ENCODE measurements around the gene KCNJ15.

KCNJ15 gene

DNA sequence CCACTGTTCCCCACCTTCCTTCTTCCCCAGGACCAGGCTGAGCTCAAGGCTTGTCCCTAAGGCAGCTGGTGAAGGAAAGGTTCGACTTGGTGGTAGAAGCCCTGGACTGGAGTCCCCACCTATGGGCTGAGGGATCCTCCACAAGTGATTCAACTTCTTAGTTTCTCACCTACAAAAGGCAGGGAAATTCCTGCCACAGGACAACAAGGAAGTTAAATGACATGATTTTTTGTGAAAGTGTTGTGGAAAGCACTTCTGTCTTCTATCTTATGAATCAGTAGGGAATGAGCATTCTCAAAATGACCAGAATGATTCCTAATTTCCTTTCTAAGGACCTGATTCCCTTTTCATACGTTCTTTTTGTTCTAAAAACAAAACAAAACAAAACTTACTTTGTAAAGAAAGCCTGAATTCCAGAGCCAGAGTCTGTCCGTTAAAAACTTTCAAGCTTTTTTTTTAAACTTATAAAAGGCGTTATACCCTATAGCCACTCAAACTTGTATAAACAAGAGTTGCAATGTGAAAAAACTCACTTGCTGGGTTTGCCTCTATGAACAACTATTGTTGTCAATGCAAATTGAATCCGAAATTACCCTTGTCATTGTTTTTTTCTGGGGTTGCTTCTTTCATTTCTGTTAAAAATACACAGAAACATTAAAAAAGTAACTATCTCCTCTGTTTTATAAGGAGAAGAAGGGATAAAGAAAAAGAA lies 12.2 kb downstream of the KCNJ15 start:
- no peak for DNase-seq

- DNase-seq = no peak
These were observed 12.8 kb downstream of the KCNJ15 start for GRCh38 chr21:38269576-38269936.

- DNase-seq = no peak
These were observed 15.4 kb downstream of the KCNJ15 start for GRCh38 chr21:38272215-38272614.

- no peak for DNase-seq
These were observed 17.2 kb downstream of the KCNJ15 start for GRCh38 chr21:38273745-38274542.

- no peak for DNase-seq
These were observed 20.8 kb downstream of the KCNJ15 start for GRCh38 chr21:38277501-38278131.

GRCh38 chr21:38280454-38280853 lies 23.7 kb downstream of the KCNJ15 start:
- no peak for DNase-seq

- DNase-seq = peak; percentile 96
These were observed 24.1 kb downstream of the KCNJ15 start for GRCh38 chr21:38280867-38281266.

- no peak for DNase-seq
These were observed 26.1 kb downstream of the KCNJ15 start for GRCh38 chr21:38282921-38283320.

DNA sequence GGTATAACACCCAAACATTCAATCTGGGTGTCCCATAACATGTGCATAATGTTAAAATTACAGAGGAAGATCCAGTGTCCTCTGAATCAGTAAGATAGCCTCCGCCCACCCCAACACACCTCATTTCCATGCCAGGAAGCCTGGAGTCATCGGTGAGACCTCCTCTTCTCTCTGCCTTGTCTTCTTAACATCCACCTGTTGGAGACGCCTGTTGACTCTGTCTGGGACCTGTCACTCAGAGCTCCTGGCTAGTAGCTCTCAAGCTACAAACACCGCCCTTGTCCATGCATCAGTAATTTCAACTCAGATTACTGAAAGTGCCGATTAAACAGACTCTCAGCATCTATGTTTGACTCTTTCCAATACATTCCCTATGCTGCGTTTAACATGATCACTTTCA lies 27.4 kb downstream of the KCNJ15 start:
- DNase-seq = no peak

GRCh38 chr21:38286739-38287471 lies 30.1 kb downstream of the KCNJ15 start:
- DNase-seq = peak; percentile 9

DNA sequence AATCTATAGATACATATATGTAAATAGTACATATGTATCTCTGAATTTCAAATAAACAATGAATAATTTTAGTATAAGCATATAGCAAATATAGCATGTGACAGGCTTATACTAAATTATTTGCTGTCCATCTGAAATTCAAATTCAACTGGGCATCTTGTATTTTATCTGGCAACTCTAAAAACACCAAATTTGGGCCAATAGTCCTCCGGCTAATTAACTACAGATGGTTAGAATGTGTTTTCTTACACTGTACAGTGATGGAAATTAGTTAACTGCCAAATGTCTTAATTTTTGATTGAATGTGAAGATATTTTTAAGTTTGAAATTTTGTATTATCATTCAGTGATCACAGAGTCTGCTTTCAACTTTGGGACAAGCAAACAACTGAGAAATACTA lies 30.7 kb downstream of the KCNJ15 start:
- DNase-seq = no peak

- no peak for DNase-seq
These were observed 33.1 kb downstream of the KCNJ15 start for GRCh38 chr21:38289705-38290485.

DNA sequence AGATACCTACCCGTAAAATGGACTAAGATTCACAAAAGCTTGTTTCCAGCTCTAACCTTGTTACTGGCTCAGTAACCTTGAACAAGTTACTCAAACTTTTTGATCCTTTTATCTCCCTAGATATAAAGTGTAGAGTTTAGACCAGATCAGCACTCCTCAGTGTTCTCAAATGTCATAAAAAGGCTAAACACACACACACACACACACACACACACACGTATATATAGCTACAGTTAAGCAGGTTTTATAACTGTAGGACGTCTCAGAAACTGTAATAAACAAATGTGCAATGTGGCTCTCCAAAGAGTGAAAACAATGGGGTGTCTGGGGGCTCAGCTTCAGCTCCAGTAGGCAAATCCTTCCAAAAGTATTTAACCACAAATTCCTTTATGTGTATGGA lies 34.0 kb downstream of the KCNJ15 start:
- no peak for DNase-seq

DNA sequence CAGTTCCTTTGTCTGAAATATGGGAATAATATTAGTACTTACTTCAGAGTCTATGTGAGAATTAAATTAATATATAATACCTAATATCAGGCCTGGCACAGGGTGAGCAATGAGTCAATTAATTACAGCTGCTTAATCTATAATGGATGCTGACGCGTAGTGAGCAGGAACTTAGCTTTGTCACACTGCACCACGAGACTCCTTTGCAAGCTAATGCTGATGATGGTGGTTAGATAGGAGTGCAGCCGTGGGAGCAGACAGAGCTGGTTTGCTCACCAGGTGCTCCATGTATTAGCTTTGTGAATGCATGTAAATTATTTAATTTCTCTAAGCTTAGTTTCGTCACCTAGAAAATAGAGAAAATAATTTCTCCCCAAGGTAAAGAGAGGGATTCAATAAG lies 35.1 kb downstream of the KCNJ15 start:
- no peak for DNase-seq

DNA sequence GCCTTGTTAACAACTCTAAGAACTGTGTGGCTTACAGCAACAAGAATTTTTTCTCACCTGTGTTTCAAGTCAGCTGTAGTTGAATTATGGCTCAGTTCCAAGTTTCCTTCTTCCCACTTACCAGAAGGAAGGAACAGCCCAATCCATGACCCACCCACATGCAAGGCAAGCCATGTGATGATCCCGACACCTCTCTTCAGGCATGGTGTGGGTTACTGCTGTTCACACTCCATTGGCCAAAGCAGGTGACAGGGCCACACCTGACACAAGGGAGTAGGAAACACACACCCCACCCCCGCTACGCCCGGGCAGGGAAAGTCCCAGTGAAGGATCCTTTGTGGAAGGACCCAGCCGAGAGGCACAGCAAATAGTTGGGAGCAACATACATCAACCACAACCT lies 36.3 kb downstream of the KCNJ15 start:
- DNase-seq = no peak

DNA sequence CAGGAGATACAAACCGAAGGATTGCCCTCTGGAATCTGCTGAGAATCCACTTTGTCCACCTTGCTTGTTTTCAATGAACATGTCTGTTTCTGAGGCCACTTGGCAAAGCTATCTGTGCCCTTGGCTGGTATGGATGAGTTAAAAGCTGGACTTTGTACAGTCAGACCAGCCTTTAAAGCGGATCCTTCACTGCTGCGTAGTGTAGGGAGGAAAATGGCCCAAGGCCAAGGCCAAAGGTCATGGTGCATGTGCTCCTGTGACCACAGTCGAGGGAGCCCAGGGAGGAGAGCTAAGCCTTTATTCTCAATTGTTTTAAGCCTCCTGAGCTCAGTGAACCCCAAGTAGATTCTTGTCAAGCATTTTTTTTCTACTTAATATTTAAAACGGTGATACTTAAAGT lies 37.0 kb downstream of the KCNJ15 start:
- no peak for DNase-seq

DNA sequence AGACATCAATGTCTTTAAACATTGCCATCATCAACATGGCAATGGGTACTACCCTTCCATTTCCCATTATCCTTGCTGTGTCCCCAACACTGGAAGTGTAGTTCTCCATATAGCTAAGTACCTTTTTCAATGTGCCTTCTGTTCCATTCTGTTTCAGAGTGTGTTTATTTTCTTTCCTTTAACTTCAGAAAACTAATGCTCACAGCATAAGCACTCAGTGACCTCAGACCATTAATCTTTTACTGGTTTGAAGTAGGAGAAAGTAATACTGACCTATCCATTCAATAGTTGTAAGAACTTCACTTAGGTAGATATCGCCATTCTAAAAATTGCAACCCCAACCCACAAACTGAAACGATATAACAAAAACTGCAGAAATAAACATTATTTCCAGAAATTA lies 37.8 kb downstream of the KCNJ15 start:
- DNase-seq = no peak

GRCh38 chr21:38295997-38296764 lies 39.4 kb downstream of the KCNJ15 start:
- no peak for DNase-seq

DNA sequence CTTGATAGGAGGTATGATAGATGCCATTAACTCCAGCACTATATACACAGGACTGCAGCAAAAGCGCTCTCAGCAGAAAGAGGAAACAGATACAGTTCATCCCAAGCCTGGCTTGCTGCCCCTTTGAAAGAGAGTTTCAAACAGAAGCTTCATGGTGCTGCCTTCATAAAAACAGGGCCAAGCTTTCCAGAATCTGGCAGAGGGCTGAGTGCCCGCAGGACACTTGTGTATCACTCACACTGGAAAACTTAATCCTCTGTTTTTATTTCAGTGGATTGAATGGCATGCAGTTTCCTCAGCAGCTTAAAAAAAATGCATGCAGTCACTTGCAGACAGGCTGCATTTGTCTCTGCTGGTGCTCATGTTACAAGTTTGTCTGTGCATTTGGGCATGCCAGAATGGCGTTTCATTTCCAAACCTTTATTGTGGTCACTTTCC lies 40.4 kb downstream of the KCNJ15 start:
- no peak for DNase-seq

- no peak for DNase-seq
These were observed 41.1 kb downstream of the KCNJ15 start for GRCh38 chr21:38297871-38298270.

DNA sequence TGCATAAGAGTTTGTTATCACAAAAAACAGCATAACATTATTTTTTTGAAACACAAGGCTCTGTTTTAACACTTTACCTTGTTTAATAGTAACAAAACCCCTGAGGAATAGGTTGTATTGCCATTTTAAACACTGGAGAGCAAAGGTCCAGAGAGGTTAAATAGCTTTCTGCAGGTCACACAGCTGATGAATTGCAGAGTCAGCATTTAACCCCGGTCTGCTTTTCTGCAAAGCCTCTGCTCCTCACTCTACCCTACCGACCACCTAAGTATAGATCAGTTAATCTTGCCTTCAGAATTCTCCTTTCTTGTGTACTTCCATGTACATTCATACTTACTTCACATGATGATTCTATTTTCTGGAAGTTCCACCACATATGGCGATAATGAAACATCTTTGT lies 42.0 kb downstream of the KCNJ15 start:
- no peak for DNase-seq

DNA sequence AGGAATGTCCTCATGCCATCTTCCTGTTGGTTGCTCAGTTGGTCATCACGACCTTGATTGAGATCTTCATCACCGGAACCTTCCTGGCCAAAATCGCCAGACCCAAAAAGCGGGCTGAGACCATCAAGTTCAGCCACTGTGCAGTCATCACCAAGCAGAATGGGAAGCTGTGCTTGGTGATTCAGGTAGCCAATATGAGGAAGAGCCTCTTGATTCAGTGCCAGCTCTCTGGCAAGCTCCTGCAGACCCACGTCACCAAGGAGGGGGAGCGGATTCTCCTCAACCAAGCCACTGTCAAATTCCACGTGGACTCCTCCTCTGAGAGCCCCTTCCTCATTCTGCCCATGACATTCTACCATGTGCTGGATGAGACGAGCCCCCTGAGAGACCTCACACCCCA lies 42.9 kb downstream of the KCNJ15 start:
- DNase-seq = no peak

Data from NCI-H526 treated with DMSO at 0.1 percent for 48 hours (cell line).